Esophagus squamous epithelium (tissue), 5 donors: Measurements from ENCODE around the gene HUS1. TPM values are rescaled to one million over a fixed set of nuclear protein-coding genes. Genes with fewer than 3 reads are reported as not detected.
"Not testable (repeated sequence)": the region's sequence is repeated elsewhere in the genome, so short reads cannot be mapped to it uniquely, and the experiment has no call there.

Source experiments
- DNase-seq: peaks from one replicate; lab custom pipeline; 2025; lab: John Stamatoyannopoulos, UW
- H3K27ac ChIP-seq, 4 donors: fragments of 200-600 bp; sonication (generic); one replicate each; pipeline ENCODE4 v1.5.1; 2016 to 2019; ENCODE audit warnings: mild to moderate bottlenecking in 1 of 4
- H3K27me3 ChIP-seq, 4 donors: fragments of 200-600 bp; sonication (generic); 1 replicate in 3 of 4; 2 replicates in 1 of 4; pipeline versions ENCODE4 v1.5.1 to v1.6.0; 2017 to 2021; ENCODE audit warnings: antibody characterized with exemption in 1 of 4
- H3K36me3 ChIP-seq, 3 donors: fragments of 200-600 bp; sonication (generic); one replicate each; pipeline ENCODE4 v1.5.1; 2016 to 2019
- H3K4me1 ChIP-seq, 3 donors: fragments of 200-600 bp; sonication (generic); one replicate each; pipeline ENCODE4 v1.5.1; 2017 to 2019
- H3K4me3 ChIP-seq, 4 donors: fragments of 200-600 bp; sonication (generic); 1 replicate in 3 of 4; 2 replicates in 1 of 4; pipeline ENCODE4 v1.5.1; 2016 to 2019; ENCODE audit warnings: mild to moderate bottlenecking in 2 of 4, moderate library complexity in 1 of 4
- H3K9me3 ChIP-seq, 3 donors: fragments of 200-600 bp; sonication (generic); one replicate each; pipeline ENCODE4 v1.5.1; 2016 to 2019
- POLR2A ChIP-seq, 4 donors: fragments of 450-650 bp; IDR thresholded peaks; one replicate each; pipeline ENCODE4 v1.6.1; 2017; ENCODE audit warnings: antibody characterized with exemption in 4 of 4, mild to moderate bottlenecking in 4 of 4, moderate library complexity in 3 of 4
- WGBS, 2 donors: methylation state at CpG; one replicate each; pipeline ENCODE4 v1.1.5; 2018; 5-methylcytosine and 5-hydroxymethylcytosine counted together
- intact Hi-C: fragments of 100-400 bp; cut with DNase I; formaldehyde crosslinking; loops from one replicate; pipeline ENCODE4 v1.15.0; 2022
- total RNA-seq, 4 donors: library from RNA; depleted of rRNA; stranded (reverse); fragments of >200 nt; gene quantifications; one replicate each; pipeline ENCODE4 v1.1.0, GENCODE V29; 2016
- TF ChIP-seq, protein P1 (sequence below), 6 experiments: fragments of 450-650 bp in 4 of 6; fragments of 200-600 bp in 2 of 6; sonication (generic) in 2 of 6; IDR thresholded peaks; one replicate each; pipeline ENCODE4 v1.5.1; 2016 to 2019; ENCODE audit warnings: antibody characterized with exemption in 6 of 6, mild to moderate bottlenecking in 4 of 6, moderate library complexity in 4 of 6
- donor health status: DM: yes; HTN: yes; CAD: no.

HUS1 gene
- total RNA-seq, 4 donors from 2014 or later: 15.2 to 31.6 (median 24.0) TPM

DNA sequence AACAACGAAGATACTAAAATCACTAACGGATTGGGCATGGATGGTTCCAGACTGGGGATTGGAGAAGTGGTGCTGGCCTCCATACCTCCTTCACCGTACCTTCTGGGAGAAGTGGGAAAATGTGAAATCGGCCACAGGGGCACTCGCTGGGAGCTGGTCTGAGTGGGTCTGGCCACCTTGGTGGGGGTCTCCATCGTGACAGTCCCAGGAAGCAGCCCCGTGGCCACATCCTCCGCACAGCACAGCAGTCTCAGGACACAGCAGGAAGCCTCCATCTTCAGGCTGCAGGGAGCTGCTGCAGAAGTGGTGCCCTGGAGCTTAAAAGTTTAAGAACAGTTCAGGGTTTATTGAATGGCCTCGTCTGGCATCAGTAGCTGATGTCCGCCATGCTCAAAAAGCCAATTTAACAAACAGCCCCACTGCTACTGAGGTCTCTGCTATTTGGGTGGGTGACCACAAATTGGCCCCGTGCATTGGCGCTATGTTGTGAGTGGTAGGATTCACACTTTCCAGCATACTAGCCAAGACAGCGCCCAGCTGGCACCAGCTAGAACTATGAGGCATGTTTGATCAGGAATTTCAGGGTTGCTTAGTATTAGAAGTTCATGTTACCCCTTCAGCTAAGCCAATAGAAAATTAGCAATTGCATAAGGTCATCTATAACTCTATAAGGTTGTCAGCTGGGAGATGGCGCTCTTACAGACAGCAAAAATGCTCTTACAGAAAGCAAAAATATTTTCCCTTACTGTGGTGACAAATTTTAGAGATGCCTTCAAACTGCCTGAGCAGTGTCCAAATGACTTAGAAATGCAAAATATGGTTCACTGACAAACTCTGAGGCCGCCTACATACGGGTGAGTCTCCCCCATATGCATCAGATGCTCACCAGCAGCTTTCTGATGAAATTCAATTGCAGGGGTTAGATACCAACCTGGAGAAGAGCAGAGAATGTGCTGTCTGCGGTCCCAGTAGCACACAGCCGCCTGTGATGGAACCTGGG, 48.1 kb downstream of the HUS1 start:
- Histone ChIP-seq H3K27ac (no peak overlapping the region), H3K27me3 (no peaks in the 10 kb centered on the region), H3K9me3 (no peaks in the 10 kb centered on the region), H3K36me3 (no peaks in the 10 kb centered on the region), H3K4me1 (no peaks in the 10 kb centered on the region), H3K4me3 (no peak overlapping the region)
- WGBS, 2 donors: 76 to 78% methylated on average over 15 to 16 of the region's 18 CpGs
- intact Hi-C loops: no loop called here
- DNase-seq: no peak
- no peak for TF ChIP-seq POLR2A (IDR thresholded peaks at IDR 0.05)
- TF ChIP-seq, protein P1, sequence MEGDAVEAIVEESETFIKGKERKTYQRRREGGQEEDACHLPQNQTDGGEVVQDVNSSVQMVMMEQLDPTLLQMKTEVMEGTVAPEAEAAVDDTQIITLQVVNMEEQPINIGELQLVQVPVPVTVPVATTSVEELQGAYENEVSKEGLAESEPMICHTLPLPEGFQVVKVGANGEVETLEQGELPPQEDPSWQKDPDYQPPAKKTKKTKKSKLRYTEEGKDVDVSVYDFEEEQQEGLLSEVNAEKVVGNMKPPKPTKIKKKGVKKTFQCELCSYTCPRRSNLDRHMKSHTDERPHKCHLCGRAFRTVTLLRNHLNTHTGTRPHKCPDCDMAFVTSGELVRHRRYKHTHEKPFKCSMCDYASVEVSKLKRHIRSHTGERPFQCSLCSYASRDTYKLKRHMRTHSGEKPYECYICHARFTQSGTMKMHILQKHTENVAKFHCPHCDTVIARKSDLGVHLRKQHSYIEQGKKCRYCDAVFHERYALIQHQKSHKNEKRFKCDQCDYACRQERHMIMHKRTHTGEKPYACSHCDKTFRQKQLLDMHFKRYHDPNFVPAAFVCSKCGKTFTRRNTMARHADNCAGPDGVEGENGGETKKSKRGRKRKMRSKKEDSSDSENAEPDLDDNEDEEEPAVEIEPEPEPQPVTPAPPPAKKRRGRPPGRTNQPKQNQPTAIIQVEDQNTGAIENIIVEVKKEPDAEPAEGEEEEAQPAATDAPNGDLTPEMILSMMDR (IDR thresholded peaks at IDR 0.05): no peak

DNA sequence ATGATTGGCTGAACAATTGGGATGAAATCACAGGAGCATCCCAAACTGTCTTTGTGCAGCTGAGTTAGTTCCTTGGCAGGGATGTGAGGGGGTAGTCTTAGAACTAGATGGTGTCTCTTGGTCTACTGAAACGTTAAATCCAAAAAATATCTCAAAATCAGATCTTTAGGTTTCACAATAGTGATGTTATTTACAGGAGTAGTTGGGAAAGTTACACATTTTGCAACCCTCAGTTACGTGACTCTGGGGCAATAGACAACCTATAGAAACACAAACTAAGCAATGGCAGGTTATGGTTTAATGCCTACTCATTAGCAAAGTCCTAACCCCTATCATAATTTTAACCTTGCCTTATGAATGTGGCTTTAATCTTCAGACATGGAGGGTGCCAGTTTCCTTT, 55.1 kb downstream of the HUS1 start:
- H3K4me1 ChIP-seq: no peaks in the 10 kb centered on the region
- no peaks in the 10 kb centered on the region for H3K36me3 ChIP-seq
- H3K9me3 ChIP-seq: no peaks in the 10 kb centered on the region
- intact Hi-C loops: no loop called here
- no peak overlapping the region for H3K4me3 ChIP-seq
- no peak for DNase-seq
- no peak overlapping the region for H3K27ac ChIP-seq
- TF ChIP-seq, protein P1 (IDR thresholded peaks at IDR 0.05): no peak
- TF ChIP-seq POLR2A (IDR thresholded peaks at IDR 0.05): no peak
- no peaks in the 10 kb centered on the region for H3K27me3 ChIP-seq
- WGBS, 2 donors: 66 to 73% methylated on average over 2 of the region's 2 CpGs

DNA sequence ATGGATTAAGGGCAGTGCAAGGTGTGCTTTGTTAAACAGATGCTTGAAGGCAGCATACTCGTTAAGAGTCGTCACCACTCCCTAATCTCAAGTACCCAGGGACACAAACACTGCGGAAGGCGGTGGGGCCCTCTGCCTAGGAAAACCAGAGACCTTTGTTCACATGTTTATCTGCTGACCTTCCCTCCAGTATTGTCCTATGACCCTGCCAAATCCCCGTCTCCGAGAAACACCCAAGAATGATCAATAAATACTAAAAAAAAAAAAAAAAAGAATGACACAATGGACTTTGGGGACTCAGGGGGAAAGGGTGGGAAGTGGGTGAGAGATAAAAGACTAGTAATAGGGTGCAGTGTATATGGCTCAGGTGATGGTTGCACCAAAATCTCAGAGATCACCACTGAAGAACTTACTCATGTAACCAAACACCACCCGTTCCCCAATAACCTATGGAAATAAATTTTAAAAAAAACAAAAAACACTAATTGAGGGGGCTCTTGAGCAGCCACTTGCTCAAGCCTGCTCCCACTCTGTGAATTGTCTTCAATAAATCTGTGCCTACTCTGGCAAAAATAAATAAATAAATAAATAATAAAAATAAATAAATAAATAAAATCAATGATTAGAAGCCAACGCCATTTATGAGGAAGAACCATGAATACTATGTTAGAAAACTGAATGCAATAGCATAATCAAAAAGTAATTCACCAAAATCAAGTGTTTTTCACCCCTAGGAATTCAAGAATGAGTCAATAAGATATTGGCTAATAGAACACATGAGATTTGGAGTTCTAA, 56.1 kb downstream of the HUS1 start:
- H3K4me3 ChIP-seq, H3K9me3 ChIP-seq, H3K27ac ChIP-seq, intact Hi-C loops, DNase-seq, H3K4me1 ChIP-seq, H3K27me3 ChIP-seq, H3K36me3 ChIP-seq: not testable (repeated sequence)
- WGBS, 2 donors: 74 to 85% methylated on average over 7 to 8 of the region's 8 CpGs

DNA sequence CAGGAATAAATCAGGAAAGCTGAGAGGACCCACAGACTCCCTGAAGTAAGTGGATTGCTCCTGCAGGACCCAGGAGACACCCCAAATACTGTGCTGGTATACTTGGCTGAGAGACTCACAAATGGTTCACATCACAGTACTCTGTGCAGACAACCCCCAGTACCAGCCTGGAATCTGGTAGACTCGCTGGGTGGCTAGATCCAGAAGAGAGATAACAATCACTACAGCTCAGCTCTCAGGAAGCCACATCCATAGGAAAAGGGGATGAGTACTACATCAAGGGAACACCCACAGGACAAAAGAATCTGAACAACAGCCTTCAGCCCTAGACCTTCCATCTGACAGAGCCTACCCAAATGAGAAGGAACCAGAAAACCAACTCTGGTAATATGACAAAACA, 62.9 kb downstream of the HUS1 start:
- H3K4me3 ChIP-seq, DNase-seq, H3K27ac ChIP-seq, intact Hi-C loops, H3K4me1 ChIP-seq, H3K36me3 ChIP-seq, H3K27me3 ChIP-seq, H3K9me3 ChIP-seq: not testable (repeated sequence)
- WGBS, 2 donors: 50% methylated on average over 1 of the region's 1 CpG; no CpG with 5 or more reads in 1 of the 2 donors

- no peak for DNase-seq
- WGBS, 2 donors: 89 to 90% methylated on average over 2 of the region's 2 CpGs
- Histone ChIP-seq H3K27me3 (no peaks in the 10 kb centered on the region), H3K4me1 (no peaks in the 10 kb centered on the region), H3K27ac (no peak overlapping the region), H3K4me3 (no peak overlapping the region), H3K36me3 (no peaks in the 10 kb centered on the region), H3K9me3 (no peaks in the 10 kb centered on the region)
- intact Hi-C loops: no loop called here
- no peak for TF ChIP-seq POLR2A (IDR thresholded peaks at IDR 0.05)
- TF ChIP-seq, protein P1 (IDR thresholded peaks at IDR 0.05): no peak
Observed at GRCh38 chr7:47915616-47915976, 63.8 kb downstream of the HUS1 start.
